Measurements from ENCODE around the gene BRF1.

BRF1 gene

GRCh38 chr14:105257464-105257863 lies 43.3 kb downstream of the BRF1 start:
- DNase-seq, result no peak

DNA sequence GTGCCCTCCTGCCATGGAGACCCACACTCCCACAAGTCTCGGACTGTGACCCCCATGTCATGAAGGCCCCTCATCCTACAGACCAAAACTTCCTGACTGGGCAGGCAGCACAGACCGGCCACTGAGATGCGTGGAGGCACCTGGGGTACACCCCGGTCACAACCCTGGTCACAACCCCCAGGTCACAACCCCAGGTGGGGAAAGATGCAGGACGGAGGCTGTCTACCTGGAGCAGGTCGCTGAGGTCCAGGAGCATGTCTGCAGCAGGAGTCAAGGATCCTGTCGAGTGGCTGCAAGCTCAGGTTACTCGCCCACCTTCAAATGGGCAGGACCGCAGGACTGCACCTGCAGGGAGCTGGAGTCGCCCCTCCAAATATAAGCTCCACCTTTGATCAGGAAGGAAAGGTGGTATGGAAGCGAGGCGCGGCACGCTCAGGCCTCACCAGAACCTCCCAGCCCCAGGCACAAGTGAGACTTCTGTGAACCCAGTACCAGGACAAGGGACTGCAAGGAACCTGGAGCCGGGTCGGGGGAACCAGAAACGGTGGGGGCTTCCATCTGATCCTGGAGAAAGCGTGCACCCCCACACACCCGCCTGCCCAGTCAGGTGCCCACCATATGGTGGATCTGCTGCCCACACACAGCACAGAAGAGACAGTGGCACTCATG lies 44.4 kb downstream of the BRF1 start:
- no peak for DNase-seq

DNA sequence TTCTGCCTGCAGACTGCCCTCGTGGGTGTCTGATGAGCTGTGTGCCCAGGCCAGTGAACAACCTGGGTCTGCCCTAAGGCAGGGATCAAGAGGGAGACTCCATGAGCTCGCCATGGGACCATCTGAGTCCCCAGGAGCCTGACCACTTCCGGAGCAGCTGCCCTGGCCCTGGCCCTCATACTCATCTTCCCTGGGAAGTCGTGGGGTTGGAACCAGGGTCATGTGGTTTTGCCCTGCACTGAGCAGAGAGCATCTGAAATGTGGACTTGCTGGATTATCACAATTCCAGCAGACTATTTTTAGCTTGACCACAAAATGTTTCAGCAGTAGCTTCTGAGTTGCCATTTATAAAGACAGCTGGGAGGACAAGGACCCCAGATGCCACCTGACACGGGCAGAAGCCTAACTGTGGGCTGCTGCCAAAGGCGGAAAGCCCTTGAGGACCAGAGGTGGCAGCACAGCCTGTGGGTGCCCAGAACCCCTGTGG lies 45.7 kb downstream of the BRF1 start:
- no peak for DNase-seq

DNA sequence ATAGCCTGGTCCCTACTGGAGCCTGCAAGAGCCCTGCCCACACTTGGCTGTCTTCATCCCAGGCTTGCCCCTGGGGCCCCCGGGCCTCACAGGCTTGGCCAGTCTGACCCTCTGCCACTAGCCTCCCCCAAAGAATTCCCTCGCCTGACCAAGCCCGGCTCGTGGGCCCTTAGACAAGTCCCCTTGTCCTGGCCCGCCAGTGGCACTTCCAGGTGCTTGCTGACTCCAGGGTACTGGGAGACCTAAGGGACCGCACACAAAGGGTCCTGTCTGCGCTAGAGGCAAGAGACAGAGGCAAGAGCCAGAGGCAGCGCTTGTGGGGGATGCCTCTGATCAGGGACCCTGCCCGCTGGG lies 47.5 kb downstream of the BRF1 start:
- DNase-seq, result no peak

- no peak for DNase-seq
These were observed 48.1 kb downstream of the BRF1 start for GRCh38 chr14:105252552-105253328.

DNA sequence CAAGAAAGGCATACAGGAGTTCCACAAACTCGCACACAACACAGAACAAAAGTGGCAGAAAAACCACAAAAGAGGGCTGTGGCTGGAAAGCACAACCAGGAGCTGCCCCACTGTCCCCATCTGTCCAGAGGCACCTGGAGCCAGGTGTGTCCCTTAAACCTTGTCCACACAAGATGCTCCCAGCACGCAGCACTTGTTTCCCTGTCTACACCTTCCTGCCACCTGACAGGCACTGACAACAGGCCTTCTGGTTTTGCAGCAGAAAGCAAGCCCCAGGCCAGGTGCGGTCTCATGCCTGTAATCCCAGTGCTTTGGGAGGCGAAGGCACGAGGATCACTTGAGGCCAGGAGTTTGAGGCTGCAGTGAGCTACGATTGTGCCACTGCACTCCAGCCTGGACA lies 48.9 kb downstream of the BRF1 start:
- DNase-seq, result no peak

DNA sequence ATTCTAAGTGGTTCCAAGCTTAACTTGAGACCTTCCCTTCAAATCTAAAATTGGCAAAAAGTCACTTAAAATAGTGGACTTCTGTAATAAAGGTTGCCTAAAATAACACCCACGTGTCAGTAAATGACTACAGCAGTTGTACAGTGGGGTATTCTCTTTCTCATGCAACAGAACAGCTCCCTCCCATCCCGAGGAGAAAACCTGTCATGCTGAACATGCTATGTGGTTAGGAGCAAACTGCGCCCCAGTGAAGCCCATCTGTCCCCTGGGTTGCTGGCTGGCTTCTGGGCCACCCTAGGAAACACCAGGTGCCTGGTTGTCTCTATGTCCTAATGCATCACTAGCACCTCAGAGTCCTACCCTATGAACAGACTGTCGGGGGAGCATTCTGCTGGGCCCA lies 49.8 kb downstream of the BRF1 start:
- DNase-seq, result no peak

- DNase-seq, result no peak
These were observed 50.8 kb downstream of the BRF1 start for GRCh38 chr14:105250008-105250366.

GRCh38 chr14:105249182-105250007 lies 51.4 kb downstream of the BRF1 start:
- DNase-seq, result no peak

DNA sequence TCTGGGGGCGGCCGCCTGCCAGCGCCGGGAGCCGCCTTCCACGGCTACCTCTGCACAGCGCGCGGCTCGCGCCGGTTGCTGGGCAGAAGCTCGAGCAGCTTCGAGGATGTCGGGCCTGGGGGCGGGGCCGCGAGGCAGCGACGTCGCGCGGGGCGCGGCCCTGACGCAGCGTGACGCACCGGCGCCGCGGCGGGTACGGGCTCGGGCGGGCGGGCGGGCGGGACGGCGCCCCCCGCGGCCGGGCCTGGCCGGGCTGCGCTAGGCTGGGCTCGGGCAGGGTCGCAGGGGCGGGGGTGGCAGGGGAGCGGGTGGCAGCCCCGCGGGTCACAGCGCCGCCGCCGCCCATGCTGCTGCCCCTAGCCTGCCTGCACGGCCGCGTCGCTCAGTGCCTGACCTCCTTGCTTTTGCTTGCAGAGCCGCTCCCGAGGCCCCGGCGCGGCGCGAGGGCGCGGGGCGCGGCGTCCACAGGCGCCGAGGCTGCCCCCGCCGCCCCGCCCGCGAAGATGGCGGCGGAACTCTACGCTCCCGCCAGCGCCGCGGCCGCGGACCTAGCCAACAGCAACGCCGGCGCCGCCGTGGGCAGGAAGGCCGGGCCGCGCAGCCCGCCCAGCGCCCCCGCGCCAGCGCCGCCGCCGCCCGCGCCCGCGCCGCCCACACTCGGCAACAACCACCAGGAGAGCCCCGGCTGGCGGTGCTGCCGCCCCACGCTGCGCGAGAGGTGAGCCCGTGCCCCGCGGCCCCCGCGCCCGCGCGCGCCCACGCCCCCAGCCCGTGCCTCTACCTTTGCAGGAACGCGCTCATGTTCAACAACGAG lies 52.2 kb downstream of the BRF1 start, which contains the start of gene BTBD6:
TSS of gene BTBD6 (plus strand) at position 166 of the 814 bp plus-strand sequence. CDS start at position 345, 179 bp downstream.
- DNase-seq, result peak; percentile 39 to 65

GRCh38 chr14:105247715-105248367 lies 53.0 kb downstream of the BRF1 start:
- no peak for DNase-seq

DNA sequence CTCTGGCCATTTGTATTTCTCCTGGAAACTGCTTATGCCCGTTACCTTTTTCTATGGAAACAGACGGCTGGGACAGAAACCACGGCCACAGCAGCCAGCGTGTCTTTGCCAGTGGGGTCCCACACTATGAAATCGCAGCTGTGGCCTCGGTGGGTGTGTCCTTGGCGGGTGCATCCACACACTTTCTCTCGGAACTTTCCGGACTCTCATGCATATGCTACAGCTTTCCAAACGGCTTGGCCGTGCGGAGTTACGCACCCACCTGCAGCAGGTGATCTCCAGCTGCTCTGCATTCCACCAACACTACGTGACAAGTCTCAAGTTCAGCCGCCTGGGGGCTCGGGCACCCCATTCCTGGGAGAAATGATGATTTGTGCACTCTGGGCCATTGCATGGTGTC lies 53.8 kb downstream of the BRF1 start:
- no peak for DNase-seq

DNA sequence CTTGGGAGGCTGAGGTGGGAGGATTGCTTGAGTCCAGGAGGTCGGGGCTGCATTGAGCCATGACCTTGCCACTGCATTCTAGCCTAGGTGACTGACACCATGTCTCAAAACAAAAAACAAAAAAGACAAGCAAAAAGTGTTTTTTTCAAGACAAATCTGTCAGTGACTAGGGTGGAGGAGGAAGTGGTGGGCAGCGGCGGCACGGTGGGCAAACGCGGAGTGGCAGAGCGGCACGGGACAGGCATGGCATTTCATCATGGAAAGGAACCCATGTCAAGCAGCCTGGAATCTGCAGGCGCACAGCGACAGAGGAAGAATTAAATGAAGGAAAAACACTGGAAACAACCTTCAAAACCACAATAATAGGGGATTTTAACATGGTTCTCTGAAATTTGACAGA lies 56.5 kb downstream of the BRF1 start:
- DNase-seq, result no peak

DNA sequence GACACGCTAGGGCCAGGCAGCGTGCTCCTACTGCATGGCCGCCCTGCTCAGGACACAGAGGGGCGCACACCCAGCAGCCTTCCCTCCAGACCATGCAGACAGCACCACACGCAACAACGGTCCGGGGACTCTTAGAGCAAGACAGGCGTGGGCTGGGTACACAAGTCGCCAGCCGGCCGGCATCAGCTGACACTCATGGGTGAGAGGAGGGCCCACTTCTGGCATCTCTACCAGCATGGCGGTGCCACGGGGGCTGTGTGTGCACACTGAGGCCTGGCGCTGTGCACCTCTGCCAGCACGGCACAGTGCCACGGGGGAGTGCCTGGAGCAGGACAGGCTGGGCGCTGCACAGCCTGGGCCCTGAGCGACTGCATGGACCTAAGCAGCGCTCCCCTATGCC lies 59.2 kb downstream of the BRF1 start:
- DNase-seq, result no peak

GRCh38 chr14:105240811-105241576 lies 59.8 kb downstream of the BRF1 start:
- no peak for DNase-seq

DNA sequence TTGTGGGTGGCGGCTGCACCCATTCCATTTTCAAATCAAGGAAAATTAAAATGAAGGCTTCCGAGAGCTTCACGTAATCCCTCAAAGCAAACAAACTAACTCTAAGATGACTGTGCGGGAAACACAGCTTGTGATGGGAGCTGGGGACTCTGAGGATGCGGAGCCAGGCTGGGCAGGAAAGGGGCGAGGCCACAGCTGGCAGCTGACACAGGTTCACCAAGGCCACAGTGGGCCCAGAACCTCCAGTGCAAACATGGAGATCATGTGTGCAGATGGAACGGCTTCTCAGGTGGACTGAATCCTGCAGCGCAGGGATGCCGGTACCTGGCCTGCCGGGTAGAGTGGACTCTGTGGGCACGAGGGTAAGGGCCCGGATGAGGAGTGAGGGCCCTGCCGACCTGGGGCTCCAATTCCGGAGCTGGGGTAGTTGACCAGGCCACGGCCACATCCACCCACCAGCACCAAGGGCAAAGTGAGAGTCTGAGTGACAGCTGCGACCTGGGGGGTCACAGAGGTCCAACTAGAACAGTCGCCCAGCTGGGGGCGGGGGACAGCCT lies 71.6 kb downstream of the BRF1 start:
- DNase-seq, result no peak

GRCh38 chr14:105228562-105228961 lies 72.2 kb downstream of the BRF1 start:
- no peak for DNase-seq

DNA sequence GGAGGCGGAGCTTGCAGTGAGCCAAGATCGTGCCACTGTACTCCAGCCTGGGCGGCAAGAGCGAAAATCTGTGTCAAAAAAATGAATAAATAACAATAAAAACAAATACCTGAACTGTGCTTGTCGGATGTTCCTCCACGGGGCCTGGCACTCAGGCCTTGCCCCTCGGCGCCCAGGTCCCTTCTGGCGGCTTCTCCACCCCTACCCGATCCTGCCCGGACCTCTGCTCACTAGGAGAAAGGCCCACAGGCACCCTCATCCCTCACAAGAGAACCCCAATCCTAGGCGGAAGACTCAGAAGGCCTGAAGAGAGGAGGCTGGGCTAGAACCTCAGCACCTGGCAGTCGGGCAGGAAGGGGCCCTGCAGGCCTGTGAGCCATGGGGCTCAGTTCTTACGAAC lies 73.5 kb downstream of the BRF1 start:
- DNase-seq, result no peak

GRCh38 chr14:105226198-105226597 lies 74.6 kb downstream of the BRF1 start:
- no peak for DNase-seq

GRCh38 chr14:105224845-105225570 lies 75.8 kb downstream of the BRF1 start:
- no peak for DNase-seq

Measured in SW 1271 (cell line).